ENCODE results near the gene CBR3.
"Not testable (repeated sequence)": the region's sequence is repeated elsewhere in the genome, so short reads cannot be mapped to it uniquely, and the experiment has no call there.

CBR3 gene

DNA sequence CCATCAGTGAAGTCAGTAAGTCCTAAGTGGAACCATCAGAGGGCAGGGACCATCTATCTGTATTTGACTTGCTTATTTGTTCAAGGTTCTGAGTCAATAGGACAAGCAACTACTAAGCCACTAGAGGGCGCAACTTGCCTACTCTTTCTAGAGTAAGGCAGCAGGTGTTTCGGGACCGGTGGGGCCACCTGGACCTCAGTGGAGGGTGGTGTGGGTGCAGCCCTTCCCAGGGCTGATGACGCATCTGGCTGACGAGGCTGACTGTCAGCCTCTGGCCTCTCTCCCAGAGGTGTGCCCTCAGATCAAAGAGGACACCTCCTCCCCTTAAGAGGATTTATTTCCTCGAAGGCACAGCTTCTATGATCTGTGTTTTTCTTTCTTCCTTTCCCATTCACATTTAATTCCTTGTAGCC is 6.6 kb downstream of the CBR3 start:
- H3K4me3 ChIP-seq (ENCODE audit: low read length), result no peak overlapping the region
- DNase-seq (ENCODE audit: low read depth), result peak; percentile 99
- TF ChIP-seq, protein P1, sequence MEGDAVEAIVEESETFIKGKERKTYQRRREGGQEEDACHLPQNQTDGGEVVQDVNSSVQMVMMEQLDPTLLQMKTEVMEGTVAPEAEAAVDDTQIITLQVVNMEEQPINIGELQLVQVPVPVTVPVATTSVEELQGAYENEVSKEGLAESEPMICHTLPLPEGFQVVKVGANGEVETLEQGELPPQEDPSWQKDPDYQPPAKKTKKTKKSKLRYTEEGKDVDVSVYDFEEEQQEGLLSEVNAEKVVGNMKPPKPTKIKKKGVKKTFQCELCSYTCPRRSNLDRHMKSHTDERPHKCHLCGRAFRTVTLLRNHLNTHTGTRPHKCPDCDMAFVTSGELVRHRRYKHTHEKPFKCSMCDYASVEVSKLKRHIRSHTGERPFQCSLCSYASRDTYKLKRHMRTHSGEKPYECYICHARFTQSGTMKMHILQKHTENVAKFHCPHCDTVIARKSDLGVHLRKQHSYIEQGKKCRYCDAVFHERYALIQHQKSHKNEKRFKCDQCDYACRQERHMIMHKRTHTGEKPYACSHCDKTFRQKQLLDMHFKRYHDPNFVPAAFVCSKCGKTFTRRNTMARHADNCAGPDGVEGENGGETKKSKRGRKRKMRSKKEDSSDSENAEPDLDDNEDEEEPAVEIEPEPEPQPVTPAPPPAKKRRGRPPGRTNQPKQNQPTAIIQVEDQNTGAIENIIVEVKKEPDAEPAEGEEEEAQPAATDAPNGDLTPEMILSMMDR (IDR thresholded peaks at IDR 0.05; ENCODE audit: insufficient read depth, low read depth, low read length, missing control alignments), result peak; percentile 89

DNA sequence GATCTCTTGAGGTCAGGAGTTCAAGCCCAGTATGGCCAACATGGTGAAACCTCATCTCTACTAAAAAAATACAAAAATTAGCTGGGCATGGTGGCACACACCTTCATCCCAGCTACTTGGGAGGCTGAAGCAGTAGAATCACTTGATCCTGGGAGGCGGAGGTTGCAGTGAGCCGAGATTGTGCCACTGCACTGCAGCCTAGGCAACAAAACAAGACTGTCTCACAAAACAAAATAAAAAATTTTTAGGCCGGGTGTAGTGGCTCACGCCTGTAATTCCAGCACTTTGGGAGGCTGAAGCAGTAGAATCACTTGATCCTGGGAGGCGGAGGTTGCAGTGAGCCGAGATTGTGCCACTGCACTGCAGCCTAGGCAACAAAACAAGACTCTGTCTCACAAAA is 9.4 kb downstream of the CBR3 start:
- H3K4me3 ChIP-seq (ENCODE audit: low read length); DNase-seq (ENCODE audit: low read depth): not testable (repeated sequence)

DNA sequence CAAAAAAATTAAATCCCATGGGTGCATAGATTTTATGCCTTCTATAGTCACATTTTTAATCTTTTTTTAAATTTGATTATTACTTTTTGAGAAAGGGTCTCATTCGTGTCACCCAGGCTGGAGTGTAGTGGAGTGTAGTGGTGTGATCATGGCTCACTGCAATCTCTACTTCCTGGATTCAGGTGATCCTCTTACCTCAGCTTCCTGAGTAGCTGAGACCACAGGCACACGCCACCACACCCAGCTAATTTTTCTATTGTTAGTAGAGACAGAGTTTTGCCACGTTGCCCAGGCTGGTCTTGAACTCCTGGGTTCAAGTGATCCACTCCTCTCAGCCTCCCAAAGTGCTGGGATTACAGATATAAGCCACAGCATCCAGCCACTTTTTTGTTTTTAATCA is 10.4 kb downstream of the CBR3 start:
- DNase-seq (ENCODE audit: low read depth), result no peak
- H3K4me3 ChIP-seq (ENCODE audit: low read length), result no peak overlapping the region
- TF ChIP-seq, protein P1 (IDR thresholded peaks at IDR 0.05; ENCODE audit: insufficient read depth, low read depth, low read length, missing control alignments), result no peak

DNA sequence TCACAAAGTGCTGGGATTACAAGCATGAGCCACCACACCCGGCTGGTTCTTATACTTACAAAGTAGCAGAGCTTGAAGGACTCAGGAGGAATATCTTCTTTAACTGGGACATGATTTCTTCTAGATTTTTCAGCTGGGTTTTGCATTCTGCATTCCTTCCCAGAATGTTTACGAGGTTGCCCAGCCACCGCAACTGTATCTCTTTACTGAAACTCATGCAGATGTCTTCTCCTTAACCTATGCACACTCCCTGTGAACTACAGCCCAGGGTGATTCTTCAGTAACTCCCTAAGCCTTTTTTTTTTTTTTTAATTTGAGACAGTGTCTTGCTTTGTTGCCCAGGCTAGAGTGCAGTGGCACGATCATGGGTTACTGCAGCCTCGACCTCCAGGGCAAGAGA is 13.0 kb downstream of the CBR3 start:
- TF ChIP-seq, protein P1 (IDR thresholded peaks at IDR 0.05; ENCODE audit: insufficient read depth, low read depth, low read length, missing control alignments), result no peak
- DNase-seq (ENCODE audit: low read depth), result no peak
- no peak overlapping the region for H3K4me3 ChIP-seq (ENCODE audit: low read length)

DNA sequence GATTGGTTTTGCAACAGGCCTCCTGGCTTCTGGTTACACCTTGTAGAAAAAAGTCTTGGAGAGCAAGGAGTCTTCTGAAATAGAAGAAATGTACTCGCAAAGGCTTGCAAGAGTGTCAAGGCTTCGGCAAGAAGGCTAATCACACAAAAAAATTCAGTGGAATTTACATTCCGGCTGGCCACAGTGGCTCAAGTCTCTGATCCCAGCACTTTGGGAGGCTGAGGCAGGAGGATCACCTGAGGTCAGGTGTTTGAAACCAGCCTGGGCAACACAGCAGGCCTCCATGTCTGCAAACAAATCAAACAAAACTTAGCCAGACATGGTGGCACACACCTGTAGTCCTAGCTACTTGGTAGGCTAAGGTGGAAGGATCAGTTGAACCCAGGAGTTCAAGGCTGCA is 14.0 kb downstream of the CBR3 start:
- TF ChIP-seq, protein P1 (IDR thresholded peaks at IDR 0.05; ENCODE audit: insufficient read depth, low read depth, low read length, missing control alignments), result no peak
- no peak overlapping the region for H3K4me3 ChIP-seq (ENCODE audit: low read length)
- DNase-seq (ENCODE audit: low read depth), result no peak

DNA sequence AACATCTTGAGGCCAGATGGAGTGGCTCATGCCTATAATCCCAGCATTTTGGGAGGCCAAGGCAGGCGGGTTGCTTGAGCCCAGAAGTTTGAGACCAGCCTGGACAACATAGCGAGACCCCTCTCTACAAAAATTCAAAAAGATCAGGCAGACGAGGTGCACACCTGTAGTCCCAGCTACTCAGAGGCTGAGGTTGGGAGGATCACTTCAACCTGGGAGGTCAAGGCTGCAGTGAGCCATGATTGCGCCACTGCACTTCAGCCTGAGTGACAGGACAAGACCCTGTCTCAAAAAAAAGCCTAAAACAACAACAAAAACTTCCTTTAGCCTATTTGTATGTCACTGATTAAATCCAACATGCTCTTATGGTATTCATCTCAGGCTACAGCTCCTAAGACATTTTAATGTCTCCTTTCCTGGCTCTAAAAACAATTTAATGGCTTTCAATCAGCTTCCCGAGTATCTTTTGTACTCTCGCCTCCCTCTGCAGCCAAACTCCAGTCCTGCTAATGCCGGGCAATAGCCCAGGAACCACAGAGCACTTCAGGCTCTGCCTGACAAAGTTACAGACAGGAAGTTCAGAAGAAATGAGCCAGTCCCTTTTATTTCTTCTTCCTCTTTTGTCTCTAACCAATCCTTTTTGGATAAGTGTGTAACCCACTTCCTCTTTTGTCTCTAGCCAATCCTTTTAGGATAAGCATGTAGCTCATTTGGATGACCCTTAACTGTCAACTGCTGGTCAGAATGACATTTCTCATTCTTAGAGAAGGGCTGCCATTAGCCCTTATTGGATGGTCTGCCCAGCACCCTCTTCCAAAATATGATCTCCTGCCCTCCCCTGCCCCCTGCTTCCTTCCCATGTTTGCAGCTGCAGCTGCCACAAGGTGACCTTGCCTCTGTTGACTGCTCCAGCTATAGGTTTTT is 15.2 kb downstream of the CBR3 start:
- H3K4me3 ChIP-seq (ENCODE audit: low read length), result no peak overlapping the region
- TF ChIP-seq, protein P1 (IDR thresholded peaks at IDR 0.05; ENCODE audit: insufficient read depth, low read depth, low read length, missing control alignments), result no peak
- DNase-seq (ENCODE audit: low read depth), result no peak

DNA sequence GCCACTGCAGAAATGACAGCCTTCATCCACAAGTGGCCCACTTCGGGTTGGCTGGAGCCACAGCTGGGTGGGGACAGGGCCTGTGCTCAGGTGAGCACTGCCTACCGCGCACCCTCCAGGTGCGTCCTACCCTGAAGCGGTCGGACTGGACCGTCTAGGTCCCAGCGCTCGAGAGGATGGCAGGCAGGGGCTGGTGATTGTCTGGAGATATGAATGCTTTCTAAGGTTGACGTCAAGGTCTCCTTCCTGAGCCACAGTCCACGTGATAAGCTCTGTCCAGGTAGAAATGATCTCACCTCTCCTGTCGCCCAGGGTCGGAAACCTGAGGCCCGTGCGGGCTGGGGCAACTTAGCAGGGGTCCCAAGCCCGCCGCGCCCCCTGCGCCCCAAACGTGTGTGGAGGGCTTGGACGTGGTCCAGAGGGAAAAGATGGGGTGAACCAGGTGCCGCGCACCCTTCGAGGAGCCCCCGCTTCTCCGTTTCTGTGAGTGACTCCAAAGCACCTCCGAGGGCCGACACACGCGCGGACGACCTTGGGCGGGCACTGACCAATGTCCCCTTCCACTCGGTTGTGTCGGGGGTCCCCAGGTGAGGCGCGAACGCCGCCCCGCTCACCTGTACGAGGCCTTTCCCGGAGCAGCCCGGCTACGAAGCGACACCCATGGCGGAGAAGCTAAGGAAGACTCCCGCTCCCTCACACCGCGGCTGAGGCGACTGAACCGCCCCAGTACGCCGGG is 20.9 kb downstream of the CBR3 start:
- peak overlapping the region; percentile 59 for H3K4me3 ChIP-seq (ENCODE audit: low read length)
- TF ChIP-seq, protein P1 (IDR thresholded peaks at IDR 0.05; ENCODE audit: insufficient read depth, low read depth, low read length, missing control alignments), result no peak
- peak; percentile 78 for DNase-seq (ENCODE audit: low read depth)

All from epithelial cell of esophagus (primary cell).